Lung (tissue), 12 donors: ENCODE results near the gene ZBTB6. TPM values are rescaled to one million over a fixed set of nuclear protein-coding genes. Genes with fewer than 3 reads are reported as not detected.

Experiments used
- ATAC-seq: fragments of 200-7000 bp; cut with Tn5 transposase; one replicate; pipeline ENCODE4 v1.9.1; 2020; ENCODE audit warnings: moderate number of reproducible peaks; ENCODE audit not compliant: insufficient read depth, low FRiP score
- DNase-seq, 3 donors: peaks; one replicate each; pipeline ENCODE4 v3.0.0-alpha.2; 2013 to 2017
- H3K27ac ChIP-seq, 2 donors: one replicate each; pipeline ENCODE4 v1.5.1; 2013; ENCODE audit warnings: mild to moderate bottlenecking in 2 of 2, moderate library complexity in 2 of 2, control low read depth in 1 of 2, inconsistent platforms in 1 of 2, low read depth in 1 of 2, low read length in 1 of 2
- H3K27me3 ChIP-seq, 3 donors: one replicate each; pipeline ENCODE4 v1.5.1; 2013; ENCODE audit warnings: low read length in 2 of 3; ENCODE audit not compliant: control insufficient read depth in 3 of 3, insufficient read depth in 3 of 3
- H3K36me3 ChIP-seq, 4 donors: one replicate each; pipeline ENCODE4 v1.5.1; 2013; ENCODE audit warnings: low read length in 4 of 4, mild to moderate bottlenecking in 1 of 4, moderate library complexity in 1 of 4; ENCODE audit not compliant: control insufficient read depth in 4 of 4, insufficient read depth in 4 of 4
- H3K4me1 ChIP-seq, 5 donors: one replicate each; pipeline ENCODE4 v1.5.1; 2013; ENCODE audit warnings: low read length in 5 of 5, mild to moderate bottlenecking in 2 of 5, moderate library complexity in 1 of 5; ENCODE audit not compliant: control insufficient read depth in 5 of 5, insufficient read depth in 5 of 5
- H3K4me3 ChIP-seq: one replicate; pipeline ENCODE4 v1.5.1; 2013; ENCODE audit warnings: mild to moderate bottlenecking, control low read depth, moderate library complexity
- H3K9ac ChIP-seq, 2 donors: one replicate each; pipeline ENCODE4 v1.5.1; 2013; ENCODE audit warnings: low read length in 2 of 2, control low read depth in 1 of 2; ENCODE audit not compliant: insufficient read depth in 1 of 2
- H3K9me3 ChIP-seq, 4 donors: one replicate each; pipeline ENCODE4 v1.5.1; 2013; ENCODE audit warnings: low read length in 3 of 4, mild to moderate bottlenecking in 1 of 4, moderate library complexity in 1 of 4; ENCODE audit not compliant: control insufficient read depth in 4 of 4, insufficient read depth in 3 of 4
- WGBS, 2 donors: extraction: QIAGEN DNeasy Blood & Tissue Kit; methylation state at CpG; one replicate each; pipeline ENCODE4 v1.1.7; 2013; 5-methylcytosine and 5-hydroxymethylcytosine counted together
- polyA plus RNA-seq, 2 donors: library from polyadenylated mRNA; stranded (reverse); fragments of 200-250 nt; gene quantifications; one replicate each; pipeline ENCODE4 v1.2.1, GENCODE V29; 2013
- total RNA-seq, 2 donors: library from RNA; depleted of rRNA in 1 of 2; stranded (reverse); fragments of >200 nt in 1 of 2; gene quantifications; one replicate each; pipeline ENCODE4 v1.2.1, GENCODE V29; 2014 to 2021
- TF ChIP-seq, protein P1 (sequence below): IDR thresholded peaks from 2 replicates; pipeline ENCODE4 v1.5.1; 2012; ENCODE audit warnings: mild to moderate bottlenecking; ENCODE audit errors: control extremely low read depth, extremely low read depth
- donor health status: control.
- donor health status: control.
- donor health status: Bipolar disorder and iron deficiency.
- donor health status: healthy.
- donor health status: DM: yes; HTN: yes; CAD: no.

Gene ZBTB6
- total and polyA plus RNA-seq, 4 donors = 2.5 to 16.6 (median 6.1) TPM

GRCh38 chr9:122948313-122948712, 35.2 kb upstream of the ZBTB6 start:
- Histone ChIP-seq H3K4me3 (no peak overlapping the region), H3K36me3 (peaks cover 0 to 4% (median 0%) of the 10 kb centered on the region in 4 donors), H3K27me3 (no peaks in the 10 kb centered on the region), H3K9ac (no peak overlapping the region), H3K27ac (peak overlapping the region in 1 of 2 donors; percentile 16), H3K9me3 (no peaks in the 10 kb centered on the region), H3K4me1 (peaks cover 3 to 16% (median 10%) of the 10 kb centered on the region in 5 donors)
- no peak for ATAC-seq
- WGBS, 2 donors = 85 to 92% methylated on average over 3 of the region's 3 CpGs
- DNase-seq = no peak
- TF ChIP-seq, protein P1, sequence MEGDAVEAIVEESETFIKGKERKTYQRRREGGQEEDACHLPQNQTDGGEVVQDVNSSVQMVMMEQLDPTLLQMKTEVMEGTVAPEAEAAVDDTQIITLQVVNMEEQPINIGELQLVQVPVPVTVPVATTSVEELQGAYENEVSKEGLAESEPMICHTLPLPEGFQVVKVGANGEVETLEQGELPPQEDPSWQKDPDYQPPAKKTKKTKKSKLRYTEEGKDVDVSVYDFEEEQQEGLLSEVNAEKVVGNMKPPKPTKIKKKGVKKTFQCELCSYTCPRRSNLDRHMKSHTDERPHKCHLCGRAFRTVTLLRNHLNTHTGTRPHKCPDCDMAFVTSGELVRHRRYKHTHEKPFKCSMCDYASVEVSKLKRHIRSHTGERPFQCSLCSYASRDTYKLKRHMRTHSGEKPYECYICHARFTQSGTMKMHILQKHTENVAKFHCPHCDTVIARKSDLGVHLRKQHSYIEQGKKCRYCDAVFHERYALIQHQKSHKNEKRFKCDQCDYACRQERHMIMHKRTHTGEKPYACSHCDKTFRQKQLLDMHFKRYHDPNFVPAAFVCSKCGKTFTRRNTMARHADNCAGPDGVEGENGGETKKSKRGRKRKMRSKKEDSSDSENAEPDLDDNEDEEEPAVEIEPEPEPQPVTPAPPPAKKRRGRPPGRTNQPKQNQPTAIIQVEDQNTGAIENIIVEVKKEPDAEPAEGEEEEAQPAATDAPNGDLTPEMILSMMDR = no peak

DNA sequence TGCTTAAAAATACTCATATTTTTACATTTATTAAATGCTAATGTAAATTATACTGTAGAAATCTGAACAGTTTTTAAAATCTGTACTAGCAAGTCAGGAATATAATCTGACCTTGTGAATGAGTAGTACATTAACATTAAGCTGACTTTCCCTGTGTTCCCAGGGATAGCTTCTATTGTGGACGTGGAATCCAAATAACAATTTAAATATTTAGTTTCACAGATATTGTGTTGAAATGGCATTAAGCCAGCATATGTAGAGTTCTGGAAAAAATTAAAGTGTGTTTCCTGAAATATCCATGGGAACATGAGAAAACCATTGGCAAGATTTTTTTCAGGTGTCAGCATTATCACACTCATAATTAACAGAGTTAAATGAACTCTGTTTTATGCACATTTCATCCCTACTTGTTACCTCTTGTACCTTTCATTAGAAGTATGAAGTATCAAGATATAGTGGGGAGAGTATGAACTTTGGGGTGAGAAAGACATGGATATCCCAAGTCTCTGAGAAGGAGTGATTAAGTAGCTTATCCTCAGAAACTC, 33.4 kb upstream of the ZBTB6 start:
- TF ChIP-seq, protein P1 = no peak

DNA sequence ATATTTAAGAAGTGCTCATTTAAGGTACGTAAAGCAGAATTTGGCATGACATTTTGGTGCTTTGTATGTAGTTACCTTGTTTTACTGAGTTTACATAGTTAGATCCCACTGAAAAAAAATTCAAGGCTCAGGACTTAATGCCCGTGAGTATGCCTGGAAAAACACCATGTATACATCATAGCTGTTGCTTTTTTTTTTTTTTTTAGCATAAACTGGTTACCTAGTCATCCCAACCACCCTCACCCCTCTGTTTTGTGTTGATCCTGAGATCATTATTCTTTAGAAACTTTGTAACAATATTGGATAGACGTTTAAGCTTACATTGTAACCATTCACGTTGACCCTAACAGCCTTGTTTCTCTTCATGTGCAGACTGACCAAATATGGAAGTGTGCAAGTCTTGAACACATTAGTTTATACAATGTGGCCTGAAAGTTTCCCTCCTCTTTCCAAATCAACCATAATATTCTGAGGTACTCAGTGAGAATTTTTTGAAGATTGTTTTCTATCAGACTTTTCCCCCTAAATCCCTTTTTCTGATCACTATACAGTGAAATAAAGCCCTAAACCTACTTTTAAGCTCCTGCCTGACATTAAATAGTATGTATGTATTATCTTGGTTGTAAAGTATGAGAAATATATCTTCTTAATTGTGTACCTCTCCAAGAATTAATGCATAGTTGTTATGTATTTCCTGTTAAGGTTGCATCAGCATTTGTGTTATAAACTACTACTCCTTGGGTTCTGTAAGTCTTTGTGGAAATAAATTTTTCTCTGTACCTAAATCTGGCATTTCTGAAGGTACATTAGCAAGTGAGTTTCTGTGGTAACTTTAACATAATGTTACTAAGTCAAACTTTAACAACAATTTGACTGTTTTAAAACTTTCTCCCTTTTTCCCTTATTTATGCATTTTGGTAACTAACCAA, 32.1 kb upstream of the ZBTB6 start:
- WGBS, 2 donors = 77 to 78% methylated on average over 4 of the region's 4 CpGs
- no peak for ATAC-seq
- H3K4me3 ChIP-seq = no peak overlapping the region
- H3K27me3 ChIP-seq = no peaks in the 10 kb centered on the region
- no peak for DNase-seq
- peaks cover 0 to 4% (median 0%) of the 10 kb centered on the region in 4 donors for H3K36me3 ChIP-seq
- H3K4me1 ChIP-seq = peaks cover 4 to 25% (median 12%) of the 10 kb centered on the region in 5 donors
- TF ChIP-seq, protein P1 = no peak
- H3K27ac ChIP-seq = no peak overlapping the region
- H3K9ac ChIP-seq = no peak overlapping the region
- no peaks in the 10 kb centered on the region for H3K9me3 ChIP-seq

More for the DNA sequence above, 33.4 kb upstream of the ZBTB6 start:
- Histone ChIP-seq H3K9me3 (no peaks in the 10 kb centered on the region), H3K36me3 (peaks cover 0 to 4% (median 0%) of the 10 kb centered on the region in 4 donors), H3K27ac (no peak overlapping the region), H3K4me3 (no peak overlapping the region), H3K27me3 (no peaks in the 10 kb centered on the region), H3K9ac (no peak overlapping the region), H3K4me1 (peaks cover 4 to 20% (median 14%) of the 10 kb centered on the region in 5 donors)
- DNase-seq (no peak), ATAC-seq (no peak)
- WGBS, 2 donors = 72 to 75% methylated on average over 1 of the region's 1 CpG
